Fibroblast of pulmonary artery (primary cell): ENCODE data around the gene RSKR.
"Not testable (repeated sequence)": the region's sequence is repeated elsewhere in the genome, so short reads cannot be mapped to it uniquely, and the experiment has no call there.

Source experiments
- DNase-seq: peaks from one replicate; pipeline ENCODE4 v3.0.0-alpha.2; 2010; ENCODE audit warnings: low read depth
- H3K4me3 ChIP-seq: replicated peaks from 2 replicates; pipeline ENCODE4 v1.5.1; 2011; ENCODE audit warnings: low read depth, mild to moderate bottlenecking, control low read depth, low read length, moderate library complexity
- TF ChIP-seq, protein P1 (sequence below): IDR thresholded peaks from 2 replicates; pipeline ENCODE4 v1.5.1; 2011; ENCODE audit warnings: mild to moderate bottlenecking, control low read depth, low read length, inconsistent platforms; ENCODE audit errors: missing control alignments

Gene RSKR, protein sequence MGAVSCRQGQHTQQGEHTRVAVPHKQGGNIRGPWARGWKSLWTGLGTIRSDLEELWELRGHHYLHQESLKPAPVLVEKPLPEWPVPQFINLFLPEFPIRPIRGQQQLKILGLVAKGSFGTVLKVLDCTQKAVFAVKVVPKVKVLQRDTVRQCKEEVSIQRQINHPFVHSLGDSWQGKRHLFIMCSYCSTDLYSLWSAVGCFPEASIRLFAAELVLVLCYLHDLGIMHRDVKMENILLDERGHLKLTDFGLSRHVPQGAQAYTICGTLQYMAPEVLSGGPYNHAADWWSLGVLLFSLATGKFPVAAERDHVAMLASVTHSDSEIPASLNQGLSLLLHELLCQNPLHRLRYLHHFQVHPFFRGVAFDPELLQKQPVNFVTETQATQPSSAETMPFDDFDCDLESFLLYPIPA

DNA sequence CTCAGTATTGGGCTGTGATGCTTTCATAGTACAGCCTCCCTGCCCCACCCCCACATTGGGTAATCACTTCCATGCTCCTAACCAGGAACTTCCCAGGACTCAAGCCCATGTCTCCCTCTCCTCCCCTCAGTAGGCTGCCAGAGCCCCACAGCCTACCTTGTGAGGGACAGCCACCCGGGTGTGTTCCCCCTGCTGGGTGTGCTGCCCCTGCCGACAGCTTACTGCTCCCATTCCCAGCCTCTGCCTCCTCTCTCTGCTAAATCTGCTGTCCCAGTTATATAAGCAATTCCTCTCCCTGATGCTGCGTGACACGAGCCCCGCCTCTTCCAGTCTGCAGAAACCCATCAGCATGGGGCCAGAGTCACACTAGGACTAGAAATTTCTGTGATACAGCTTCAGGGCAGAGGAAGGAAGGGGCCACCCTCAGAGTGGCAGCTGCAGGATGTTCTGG, at the start of gene RSKR:
Gene RSKR (minus strand): TSS at position 255 of the 451 bp plus-strand sequence. CDS start 24 bp downstream, at position 231.
- no peak within 1 kb of the TSS for H3K4me3 ChIP-seq
- peak; percentile 3 for DNase-seq
- TF ChIP-seq, protein P1, sequence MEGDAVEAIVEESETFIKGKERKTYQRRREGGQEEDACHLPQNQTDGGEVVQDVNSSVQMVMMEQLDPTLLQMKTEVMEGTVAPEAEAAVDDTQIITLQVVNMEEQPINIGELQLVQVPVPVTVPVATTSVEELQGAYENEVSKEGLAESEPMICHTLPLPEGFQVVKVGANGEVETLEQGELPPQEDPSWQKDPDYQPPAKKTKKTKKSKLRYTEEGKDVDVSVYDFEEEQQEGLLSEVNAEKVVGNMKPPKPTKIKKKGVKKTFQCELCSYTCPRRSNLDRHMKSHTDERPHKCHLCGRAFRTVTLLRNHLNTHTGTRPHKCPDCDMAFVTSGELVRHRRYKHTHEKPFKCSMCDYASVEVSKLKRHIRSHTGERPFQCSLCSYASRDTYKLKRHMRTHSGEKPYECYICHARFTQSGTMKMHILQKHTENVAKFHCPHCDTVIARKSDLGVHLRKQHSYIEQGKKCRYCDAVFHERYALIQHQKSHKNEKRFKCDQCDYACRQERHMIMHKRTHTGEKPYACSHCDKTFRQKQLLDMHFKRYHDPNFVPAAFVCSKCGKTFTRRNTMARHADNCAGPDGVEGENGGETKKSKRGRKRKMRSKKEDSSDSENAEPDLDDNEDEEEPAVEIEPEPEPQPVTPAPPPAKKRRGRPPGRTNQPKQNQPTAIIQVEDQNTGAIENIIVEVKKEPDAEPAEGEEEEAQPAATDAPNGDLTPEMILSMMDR = no peak

DNA sequence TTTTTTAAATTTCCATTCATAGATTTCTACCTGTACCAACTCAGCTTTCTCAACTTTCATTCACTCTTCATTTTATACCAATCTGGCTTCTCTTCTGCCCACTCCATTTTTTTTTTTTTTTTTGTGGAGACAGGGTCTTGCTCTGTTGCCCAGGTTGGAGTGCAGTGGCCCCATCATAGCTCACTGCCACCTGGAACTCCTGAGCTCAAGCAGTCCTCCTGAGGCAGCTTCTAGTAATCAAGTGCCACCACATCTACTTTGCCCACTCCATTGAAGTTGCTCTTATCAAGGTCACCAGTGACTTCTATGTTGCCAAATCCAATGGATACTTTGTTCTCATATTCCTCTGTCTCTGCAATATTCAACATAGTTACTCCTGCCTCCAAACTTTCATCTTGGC, 49.7 kb upstream of the RSKR start:
- DNase-seq = no peak
- TF ChIP-seq, protein P1 = no peak
- H3K4me3 ChIP-seq = peak overlapping the region; percentile 98

DNA sequence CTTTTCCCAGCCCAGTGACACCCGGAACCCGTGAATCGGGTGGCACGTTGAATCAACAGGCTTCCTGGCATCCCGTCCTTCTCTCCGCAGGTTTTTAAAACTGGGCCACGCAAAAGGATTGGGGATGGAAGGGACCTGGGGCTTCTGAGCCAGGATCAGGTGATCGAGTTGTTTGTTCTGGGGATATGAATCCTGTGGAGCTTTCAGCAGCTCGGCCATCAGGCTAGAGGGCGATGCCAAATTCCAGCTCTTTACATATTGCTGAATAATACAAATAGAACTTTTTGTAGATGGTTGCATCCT, 48.5 kb upstream of the RSKR start:
- H3K4me3 ChIP-seq = peak overlapping the region; percentile 98
- DNase-seq = no peak
- TF ChIP-seq, protein P1 = no peak

DNA sequence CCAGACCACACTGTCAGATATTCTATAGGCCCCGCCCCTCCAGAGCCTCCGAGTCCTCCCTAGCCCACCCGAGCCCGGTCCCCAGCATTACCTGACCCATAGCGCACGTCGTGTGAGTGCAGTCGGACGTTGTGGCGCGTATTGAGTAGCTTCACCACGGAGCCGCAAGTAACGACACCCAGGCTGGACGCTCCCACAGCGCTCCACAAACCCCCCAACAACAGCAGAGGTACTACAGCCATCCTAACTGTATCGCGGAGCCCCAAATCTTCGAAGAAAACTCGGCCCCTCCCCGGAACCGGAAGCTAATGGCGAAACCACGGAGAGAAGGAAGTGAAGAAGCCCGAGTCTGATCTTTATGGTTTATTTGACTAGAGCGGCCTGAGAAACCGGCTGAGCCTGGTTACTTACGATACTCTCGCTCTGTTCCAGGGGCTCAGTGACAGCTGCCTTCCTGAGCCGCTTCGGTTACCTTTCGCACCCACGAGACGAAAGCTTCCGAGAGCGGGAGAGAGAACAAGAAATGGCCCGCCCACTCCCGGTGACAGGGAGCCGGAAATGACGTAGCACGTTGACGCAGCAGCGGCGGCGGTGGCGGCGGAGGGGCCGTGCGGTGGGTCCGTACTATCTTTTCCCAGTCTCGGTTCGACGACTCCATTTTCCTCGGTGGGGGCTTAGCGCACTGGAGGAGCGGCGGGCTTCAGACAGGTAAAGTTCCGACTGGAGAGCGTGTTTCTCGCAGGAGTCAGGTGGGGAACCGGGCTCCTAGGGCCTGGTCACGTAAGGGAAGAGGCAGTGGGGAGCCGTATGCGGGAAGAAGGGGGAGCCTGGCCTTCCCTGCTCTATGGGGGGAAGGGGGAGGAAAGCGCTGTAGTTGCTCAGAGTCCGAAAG, 47.9 kb upstream of the RSKR start, which contains the start of the genes SDF2 and SUPT6H:
Gene SDF2 (minus strand): TSS at position 272 of the 892 bp plus-strand sequence. CDS start 30 bp downstream, at position 242.
Gene SUPT6H (plus strand): TSS at position 571 of the 892 bp plus-strand sequence. CDS start 11,197 bp downstream, outside the sequence.
- TF ChIP-seq, protein P1 = no peak
- H3K4me3 ChIP-seq = peak within 1 kb of the TSS; percentile 98
- DNase-seq = peak; percentile 86

DNA sequence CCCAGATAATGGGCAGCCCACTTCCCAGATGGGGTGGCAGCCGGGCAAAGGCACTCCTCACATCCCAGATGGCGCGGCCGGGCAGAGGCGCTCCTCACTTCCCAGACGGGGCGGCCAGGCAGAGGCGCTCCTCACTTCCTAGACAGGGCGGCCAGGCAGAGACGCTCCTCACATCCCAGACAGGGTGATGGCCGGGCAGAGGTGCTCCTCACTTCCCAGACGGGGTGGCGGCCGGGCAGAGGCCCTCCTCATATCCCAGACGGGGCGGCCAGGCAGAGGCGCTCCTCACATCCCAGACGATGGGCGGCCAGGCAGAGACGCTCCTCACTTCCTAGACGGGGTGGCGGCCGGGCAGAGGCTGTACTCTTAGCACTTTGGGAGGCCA, 45.5 kb upstream of the RSKR start:
- H3K4me3 ChIP-seq, DNase-seq: not testable (repeated sequence)

DNA sequence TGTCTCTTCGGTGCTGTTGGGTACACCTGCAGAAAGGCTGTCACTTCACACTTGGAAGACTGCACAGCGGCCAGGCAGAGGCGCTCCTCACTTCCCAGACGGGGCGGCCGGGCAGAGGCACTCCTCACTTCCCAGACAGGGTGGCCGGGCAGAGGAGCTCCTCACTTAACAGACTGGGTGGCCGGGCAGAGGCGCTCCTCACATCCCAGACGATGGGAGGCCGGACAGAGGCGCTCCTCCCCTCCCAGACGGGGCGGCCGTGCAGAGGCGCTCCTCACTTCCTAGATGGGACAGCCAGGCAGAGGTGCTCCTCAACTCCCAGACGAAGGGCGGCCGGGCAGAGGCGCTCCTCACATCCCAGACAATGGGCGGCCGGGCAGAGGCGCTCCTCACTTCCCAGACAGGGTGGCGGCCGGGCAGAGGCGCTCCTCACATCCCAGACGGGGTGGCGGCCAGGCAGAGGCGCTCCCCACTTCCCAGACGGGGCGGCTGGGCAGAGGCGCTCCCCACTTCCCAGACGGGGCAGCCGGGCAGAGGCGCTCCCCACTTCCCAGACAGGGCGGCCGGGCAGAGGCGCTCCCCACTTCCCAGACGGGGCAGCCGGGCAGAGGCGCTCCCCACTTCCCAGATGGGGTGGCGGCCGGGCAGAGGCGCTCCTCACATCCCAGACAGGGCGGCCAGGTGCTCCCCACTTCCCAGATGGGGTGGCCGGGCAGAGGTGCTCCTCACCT, 44.9 kb upstream of the RSKR start:
- not testable (repeated sequence) for H3K4me3 ChIP-seq, DNase-seq

DNA sequence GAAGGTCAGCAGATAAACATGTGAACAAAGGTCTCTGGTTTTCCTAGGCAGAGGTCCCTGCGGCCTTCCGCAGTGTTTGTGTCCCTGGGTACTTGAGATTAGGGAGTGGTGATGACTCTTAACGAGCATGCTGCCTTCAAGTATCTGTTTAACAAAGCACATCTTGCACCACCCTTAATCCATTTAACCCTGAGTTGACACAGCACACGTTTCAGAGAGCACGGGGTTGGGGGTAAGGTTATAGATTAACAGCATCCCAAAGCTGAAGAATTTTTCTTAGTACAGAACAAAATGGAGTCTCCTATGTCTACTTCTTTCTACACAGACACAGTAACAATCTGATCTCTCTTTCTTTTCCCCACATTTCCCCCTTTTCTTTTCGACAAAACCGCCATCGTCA, 44.4 kb upstream of the RSKR start:
- DNase-seq, H3K4me3 ChIP-seq: not testable (repeated sequence)

DNA sequence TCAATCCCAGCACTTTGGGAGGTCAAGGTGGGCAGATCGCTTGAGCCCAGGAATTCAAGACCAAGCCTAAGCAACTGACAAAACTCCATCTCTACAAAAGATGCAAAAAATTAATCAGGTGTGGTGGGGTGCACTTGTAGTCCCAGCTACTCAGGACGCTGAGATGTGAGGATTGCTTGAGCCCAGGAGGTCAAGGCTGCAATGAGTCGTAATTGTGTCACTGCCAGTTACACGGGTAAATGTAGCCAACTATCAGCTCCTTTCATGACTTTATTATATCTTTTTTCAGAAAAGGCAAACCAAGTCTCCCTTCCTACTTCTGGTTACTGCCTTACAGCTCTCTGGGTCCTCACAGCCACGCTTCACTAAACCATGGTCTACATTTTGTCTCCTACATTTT, 43.8 kb upstream of the RSKR start:
- no peak overlapping the region for H3K4me3 ChIP-seq
- DNase-seq = no peak
- TF ChIP-seq, protein P1 = no peak
